D341Med (cell line): ENCODE results near the gene NME3.
A peak's percentile ranks its signal among the peaks of the same experiment; 100 is the strongest.

Experiments used
- DNase-seq: peaks from one replicate; pipeline ENCODE4 v3.0.0; 2012; ENCODE audit warnings: low spot score

The NME3 gene

DNA sequence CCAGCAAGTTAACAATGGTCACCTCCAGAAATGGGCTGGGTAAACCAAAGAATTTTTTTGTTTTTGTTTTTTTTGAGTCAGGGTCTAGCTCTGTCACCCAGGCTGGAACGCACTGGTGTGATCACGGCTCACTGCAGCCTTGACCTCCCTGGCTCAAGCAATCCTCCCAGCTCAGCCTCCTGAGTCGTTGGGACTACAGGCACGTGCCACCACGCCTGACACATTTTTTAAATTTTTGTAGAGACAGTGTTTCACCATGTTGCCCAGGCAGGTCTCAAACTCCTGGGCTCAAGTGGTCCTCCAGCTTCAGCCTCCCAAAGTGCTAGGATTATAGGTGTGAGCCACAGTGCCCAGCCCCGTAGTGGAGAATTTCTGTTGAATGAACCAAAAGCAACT is 9.3 kb upstream of the NME3 start:
- no peak for DNase-seq

DNA sequence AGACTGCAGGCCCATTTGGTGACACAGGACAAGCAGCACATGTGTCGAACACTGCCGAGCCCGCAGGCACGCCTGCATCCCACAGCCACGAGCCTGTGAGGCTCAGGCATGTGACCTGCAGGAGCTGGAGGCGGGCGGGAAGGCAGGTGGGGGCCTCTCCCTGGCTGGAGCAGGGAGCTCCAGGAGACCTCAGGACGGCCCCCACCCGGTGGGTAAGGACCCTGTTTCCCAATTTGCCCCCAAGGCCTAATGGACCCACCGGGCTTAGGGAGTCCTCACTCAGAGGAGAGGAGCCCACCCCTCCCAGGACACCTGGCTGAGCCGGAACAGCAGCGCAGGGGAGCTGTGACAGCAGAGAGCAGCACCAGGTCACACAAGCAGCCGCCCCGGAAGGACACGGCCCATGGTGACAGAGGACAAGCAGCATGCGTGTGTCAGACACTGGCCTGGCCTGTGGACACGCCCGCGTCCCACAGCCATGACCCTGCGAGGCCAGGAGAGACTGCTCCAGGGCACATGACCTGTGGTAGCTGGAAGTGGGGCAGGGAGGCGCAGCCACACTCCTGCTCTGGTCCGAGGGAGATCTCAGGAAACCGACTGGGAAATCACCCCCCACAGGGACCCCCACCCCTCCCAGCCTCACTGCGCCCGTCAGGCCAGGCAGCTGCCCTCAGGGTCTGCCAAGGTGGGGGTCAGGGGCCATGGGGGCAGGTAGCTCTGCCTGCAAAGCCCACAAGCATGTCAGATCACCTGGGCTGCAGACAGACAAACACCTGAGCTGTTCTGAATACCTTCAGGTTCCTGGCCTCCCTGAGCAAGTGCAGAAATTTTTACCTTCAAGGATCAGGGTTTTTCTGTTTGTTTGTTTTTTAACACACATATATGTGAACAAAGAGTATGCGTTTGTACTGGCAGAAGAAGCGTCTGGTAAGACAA is 8.7 kb upstream of the NME3 start:
- no peak for DNase-seq

GRCh38 chr16:1779234-1779701 is 7.9 kb upstream of the NME3 start:
- DNase-seq = no peak

GRCh38 chr16:1778200-1779179 is 7.1 kb upstream of the NME3 start:
- DNase-seq = no peak

DNA sequence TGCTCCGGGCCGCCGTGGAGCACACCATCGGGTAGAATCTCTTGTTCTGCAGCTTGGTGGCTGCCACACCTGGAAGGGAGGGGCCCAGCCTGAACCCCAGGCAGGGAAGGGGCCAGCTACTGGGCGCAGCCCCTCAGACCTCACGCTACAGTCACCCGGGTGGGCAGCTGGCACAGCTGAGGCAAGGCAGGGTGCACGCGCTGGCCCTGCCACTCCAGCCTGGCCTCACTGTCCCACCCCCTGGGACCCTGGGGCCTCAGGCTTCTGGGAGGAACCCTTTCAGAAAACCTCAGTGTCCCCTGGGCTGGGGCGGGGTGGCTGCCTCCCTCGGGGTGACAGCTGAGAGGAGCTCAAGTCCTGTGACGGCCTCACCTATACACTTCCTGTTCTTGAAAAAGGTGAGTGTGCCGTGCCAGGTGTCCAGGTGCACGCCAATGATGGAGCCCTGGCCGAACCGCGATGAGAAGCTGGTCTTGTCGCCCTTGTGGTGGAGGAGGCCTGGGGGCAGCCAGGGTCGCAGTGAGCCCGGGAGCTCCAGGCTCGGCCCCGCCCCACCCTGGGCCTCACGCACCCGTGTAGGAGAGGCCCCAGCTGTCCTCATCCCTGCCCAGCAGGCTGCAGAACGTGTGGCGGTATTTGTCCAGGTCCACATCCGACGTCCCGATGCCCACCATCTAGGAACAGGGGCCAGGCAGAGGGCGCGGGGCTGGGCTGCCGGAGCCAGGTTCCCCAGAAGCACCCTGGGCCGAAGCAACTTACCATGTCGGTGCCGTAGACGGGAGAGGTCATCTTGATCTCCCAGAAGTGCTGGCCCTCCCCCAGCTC is 6.2 kb upstream of the NME3 start:
- DNase-seq = no peak

GRCh38 chr16:1776991-1777374 is 5.6 kb upstream of the NME3 start:
- no peak for DNase-seq

DNA sequence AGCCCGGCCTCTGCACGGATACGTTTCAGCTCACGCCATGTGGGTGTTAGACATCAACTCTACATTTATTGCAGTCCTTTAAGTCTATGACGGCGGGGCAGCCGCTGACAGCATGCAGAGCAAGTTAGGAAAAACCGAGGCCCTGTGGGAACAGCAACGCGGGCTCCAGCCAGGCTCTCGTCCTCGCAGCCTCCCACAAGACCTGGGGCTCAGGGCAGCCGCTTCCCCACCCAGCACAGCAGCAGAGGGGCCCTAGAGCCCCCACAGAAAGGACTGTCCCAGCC is 5.3 kb upstream of the NME3 start:
- DNase-seq = no peak

DNA sequence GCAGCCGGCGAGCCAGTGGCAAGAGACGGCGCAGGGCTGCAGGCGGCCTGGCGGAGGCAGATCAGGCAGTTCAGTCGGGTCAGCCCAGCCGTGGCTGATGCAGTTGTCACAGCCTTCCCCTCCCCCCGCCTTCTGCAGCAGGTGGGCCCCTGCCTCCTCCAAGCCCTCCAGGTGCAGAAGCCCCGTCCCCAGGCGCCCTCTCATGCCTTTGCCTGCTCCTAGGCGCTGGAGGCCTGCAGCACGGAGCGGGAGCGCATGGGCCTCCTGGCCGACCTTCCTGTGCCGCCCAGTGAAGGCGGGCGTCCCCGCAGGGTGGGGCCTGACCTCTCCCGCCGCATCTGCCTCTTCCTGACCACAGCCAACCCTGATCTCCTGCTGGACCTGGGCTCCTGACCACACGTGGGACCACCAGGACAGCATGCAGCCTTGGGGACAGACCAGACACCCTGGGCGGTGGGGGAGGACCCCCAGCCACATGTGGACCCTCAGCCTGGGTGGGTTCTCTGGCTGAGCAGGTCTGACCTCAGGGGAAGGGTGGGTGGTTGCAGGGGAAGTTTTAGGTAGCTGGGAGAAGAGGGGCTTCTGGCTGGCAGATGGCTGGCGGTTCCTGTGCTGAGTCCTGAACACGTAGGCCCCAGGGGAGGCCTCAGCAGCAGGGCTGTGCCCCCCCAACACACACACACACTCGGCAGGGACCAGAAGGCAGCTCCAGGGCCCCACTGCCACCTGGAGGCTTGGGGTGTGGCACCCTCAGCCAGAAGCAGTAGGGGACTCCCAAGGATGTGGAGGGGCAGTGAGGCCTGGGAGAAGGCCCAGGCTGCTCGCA is 4.7 kb upstream of the NME3 start:
- DNase-seq = peak; percentile 69

GRCh38 chr16:1775006-1775845 is 3.9 kb upstream of the NME3 start:
- no peak for DNase-seq

GRCh38 chr16:1774448-1774780 is 3.1 kb upstream of the NME3 start:
- DNase-seq = no peak

DNA sequence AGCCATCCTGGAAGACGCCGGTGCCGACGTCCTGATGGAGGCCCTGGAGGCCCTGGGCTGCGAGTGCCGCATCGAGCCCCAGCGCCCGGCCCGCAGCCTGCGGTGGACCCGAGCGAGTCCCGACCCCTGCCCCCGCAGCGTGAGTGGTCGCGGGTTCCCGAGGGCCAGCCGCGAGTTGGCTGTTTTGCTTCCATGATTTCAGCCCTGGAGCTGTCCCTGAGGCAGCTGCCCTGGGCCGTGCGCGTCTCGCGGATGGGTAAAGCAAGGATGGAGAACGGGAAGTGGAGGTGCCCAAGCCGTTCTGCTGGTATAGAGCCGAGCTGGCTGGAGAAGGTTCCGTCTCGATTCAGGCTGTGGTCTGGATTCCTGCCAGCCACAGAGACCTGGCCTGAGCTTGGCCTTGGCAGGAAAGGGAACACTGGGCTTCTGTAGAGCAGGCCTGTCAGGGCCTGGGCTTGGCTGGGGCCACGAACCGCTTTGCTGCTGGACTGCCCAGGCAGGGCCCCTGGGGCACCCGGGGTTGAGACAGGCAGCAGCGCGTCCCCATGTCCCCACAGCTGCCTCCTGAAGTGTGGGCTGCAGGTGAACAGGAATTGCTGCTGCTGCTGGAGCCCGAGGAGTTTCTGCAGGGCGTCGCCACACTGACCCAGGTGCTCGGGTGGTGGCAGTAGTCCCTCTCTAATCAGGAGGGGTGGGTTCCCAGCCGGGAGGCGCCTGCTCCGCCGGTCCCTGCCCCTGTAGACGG is 2.5 kb upstream of the NME3 start:
- no peak for DNase-seq

- peak; percentile 87 for DNase-seq
Measured at GRCh38 chr16:1772908-1773702, 1.8 kb upstream of the NME3 start, which contains the start of gene MRPS34. Gene MRPS34 (minus strand): TSS chr16:1773134. CDS start chr16:1773119, 15 bp downstream.

DNA sequence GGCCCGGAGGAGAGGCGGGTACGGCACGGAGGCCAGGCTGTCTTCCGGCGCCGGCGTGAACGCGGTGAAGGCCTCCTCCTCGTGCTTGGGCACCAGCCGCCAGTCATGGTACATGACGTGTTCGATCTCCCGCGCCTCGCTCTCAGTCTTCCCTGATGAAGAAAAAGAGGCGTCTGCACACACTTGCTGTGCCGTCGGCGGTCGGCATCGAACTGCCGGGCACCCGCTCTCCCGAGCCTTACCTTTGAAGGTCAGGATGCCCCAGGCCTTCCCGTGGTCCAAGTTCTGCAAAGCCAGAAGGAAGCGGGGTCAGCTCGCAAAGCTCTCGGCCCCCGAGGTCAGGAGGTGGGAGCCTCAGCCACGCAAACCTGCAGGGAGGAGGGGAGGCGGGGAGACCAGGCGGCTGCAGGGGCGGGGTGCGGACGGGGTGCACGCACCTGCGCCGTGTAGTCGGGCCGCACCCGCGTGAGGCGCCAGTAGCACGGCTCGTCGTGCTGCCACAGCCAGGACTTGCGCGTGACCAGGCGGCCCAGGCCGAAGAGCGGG is 1.1 kb upstream of the NME3 start, which contains the start of gene EME2:
EME2 (plus strand) TSS at position 449 of the 546 bp plus-strand sequence. CDS start 418 bp downstream, outside the sequence.
- no peak for DNase-seq

GRCh38 chr16:1771864-1772361 is 570 bp upstream of the NME3 start:
- no peak for DNase-seq

DNA sequence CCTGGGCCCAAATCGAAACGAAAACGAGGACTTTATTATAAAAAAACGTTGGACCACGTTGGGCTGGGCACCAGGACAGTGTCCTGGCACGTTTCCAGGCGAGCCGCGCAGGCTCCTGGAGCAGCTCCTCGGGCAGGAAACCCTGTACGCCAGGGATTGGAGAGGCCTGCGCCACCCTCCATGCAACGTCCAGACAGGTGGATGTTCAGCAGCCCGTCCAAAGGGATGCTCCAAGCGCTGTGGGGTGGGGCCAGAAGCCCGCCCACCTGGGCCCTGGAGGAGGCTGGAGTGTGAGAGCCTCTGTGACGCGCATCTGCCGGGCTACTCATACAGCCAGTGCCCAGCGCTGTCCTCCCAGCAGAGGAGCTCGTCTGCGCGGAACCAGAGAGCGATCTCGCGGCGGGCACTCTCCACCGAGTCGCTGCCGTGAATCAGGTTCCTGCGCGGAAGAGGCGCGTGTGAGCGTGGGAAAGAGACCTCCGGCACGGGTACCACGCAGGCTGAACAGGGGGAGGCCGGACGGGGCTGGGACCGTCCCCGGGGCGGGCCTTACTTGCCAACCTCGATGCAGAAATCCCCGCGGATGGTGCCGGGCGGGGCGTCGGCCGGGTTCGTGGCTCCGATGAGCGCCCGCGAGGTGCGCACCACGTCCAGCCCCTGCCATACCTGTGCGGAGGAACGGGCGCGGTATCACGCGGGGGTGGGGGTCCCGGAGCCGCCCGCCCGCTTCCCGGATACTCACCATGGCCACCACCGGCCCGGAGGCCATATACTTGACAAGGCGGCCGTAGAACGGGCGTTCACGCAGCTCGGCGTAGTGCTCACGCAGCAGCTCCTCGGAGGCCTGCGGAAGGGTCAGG is 785 bp downstream of the NME3 start:
- DNase-seq = peak; percentile 60

DNA sequence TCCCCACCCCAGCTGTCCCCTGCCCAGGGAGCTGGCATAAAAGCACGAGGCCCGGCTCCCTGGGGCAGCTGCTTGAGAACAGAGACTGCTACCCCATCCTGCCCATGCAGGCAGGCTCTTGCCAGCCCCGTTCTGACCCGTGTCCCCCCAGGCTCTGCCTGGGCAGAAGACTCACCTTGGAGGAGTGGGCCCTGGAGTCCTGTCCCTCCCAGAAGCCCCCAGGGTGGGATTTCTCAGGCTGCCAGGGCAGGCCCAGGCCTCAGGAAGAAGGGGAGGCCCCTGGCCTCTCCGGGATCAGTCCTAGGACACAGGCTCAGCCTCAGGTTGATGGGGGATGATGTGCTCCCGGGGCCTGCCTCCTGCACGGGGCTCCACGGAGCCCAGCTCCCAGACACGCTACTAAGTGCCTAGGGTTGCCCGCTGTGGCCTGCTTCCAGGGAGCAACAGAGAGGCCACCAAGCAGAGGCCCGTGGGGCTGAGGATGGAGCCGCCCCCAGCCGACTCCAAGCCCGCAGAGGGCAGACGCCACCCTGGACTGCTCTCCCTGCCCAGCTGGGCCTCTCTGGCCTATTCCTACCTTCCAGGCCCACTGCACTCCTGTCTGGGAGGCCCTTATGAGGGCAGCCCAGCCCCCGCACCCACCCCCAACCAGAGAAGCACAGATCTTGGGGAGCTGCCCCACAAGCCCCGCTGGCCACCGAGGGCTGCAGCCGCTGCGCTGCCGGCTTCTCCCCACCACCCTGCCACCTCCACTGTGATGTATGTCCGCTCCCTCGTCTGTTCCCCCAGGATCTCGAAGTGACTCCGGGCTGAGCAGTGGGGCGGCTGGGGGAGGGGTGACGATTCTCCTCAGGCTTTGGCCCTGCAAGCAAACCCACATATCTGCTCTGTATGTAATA is 1.7 kb downstream of the NME3 start:
- DNase-seq = no peak
